IgD-negative memory B cell (primary cell): Measurements from ENCODE around the gene HTR1A. TPM values are rescaled to one million over a fixed set of nuclear protein-coding genes. Genes with fewer than 3 reads are reported as not detected.

Experiments used
- H3K27ac Mint-ChIP-seq, 3 donors: one replicate each; pipeline ENCODE4 v1.8.0; 2020 to 2022; ENCODE audit warnings: mild to moderate bottlenecking in 3 of 3, mixed read lengths in 3 of 3, moderate library complexity in 1 of 3
- H3K27me3 Mint-ChIP-seq: one replicate; pipeline ENCODE4 v1.8.0; 2021; ENCODE audit warnings: mixed read lengths
- H3K36me3 Mint-ChIP-seq: one replicate; pipeline ENCODE4 v1.8.0; 2020; ENCODE audit warnings: mild to moderate bottlenecking, mixed read lengths
- H3K4me1 Mint-ChIP-seq, 3 donors: one replicate each; pipeline ENCODE4 v1.8.0; 2020 to 2022; ENCODE audit warnings: mixed read lengths in 3 of 3, mild to moderate bottlenecking in 1 of 3
- H3K4me3 Mint-ChIP-seq, 4 donors: one replicate each; pipeline ENCODE4 v1.8.0; 2020 to 2022; ENCODE audit warnings: mild to moderate bottlenecking in 4 of 4, mixed read lengths in 4 of 4, moderate library complexity in 3 of 4
- H3K9me3 Mint-ChIP-seq, 3 donors: one replicate each; pipeline ENCODE4 v1.8.0; 2020 to 2021; ENCODE audit warnings: mixed read lengths in 3 of 3, mild to moderate bottlenecking in 1 of 3
- polyA plus RNA-seq: library from polyadenylated mRNA; unstranded; fragments of 300-500 nt; fragmentation: Illumina TruSeq; gene quantifications from one replicate; pipeline ENCODE4 v1.2.3, GENCODE V29; 2021

HTR1A gene
- polyA plus RNA-seq, 1 donor from 2014 or later = not detected

GRCh38 chr5:63931836-63932235 is 30.4 kb downstream of the HTR1A start:
- Mint-ChIP-seq H3K4me3 (no peak overlapping the region), H3K36me3 (no peaks in the 10 kb centered on the region), H3K4me1 (no peaks in the 10 kb centered on the region), H3K27me3 (no peaks in the 10 kb centered on the region), H3K27ac (no peak overlapping the region), H3K9me3 (peaks cover 0 to 4% (median 1%) of the 10 kb centered on the region in 3 donors)

GRCh38 chr5:63928451-63928850 is 33.8 kb downstream of the HTR1A start:
- Mint-ChIP-seq H3K4me1 (no peaks in the 10 kb centered on the region), H3K36me3 (no peaks in the 10 kb centered on the region), H3K4me3 (no peak overlapping the region), H3K27me3 (no peaks in the 10 kb centered on the region), H3K9me3 (peaks cover 0 to 1% (median 0%) of the 10 kb centered on the region in 3 donors), H3K27ac (no peak overlapping the region)

GRCh38 chr5:63923914-63924313 is 38.3 kb downstream of the HTR1A start:
- no peaks in the 10 kb centered on the region for H3K27me3 Mint-ChIP-seq
- H3K36me3 Mint-ChIP-seq = no peaks in the 10 kb centered on the region
- H3K27ac Mint-ChIP-seq = no peak overlapping the region
- peaks cover 0 to 2% (median 0%) of the 10 kb centered on the region in 3 donors for H3K9me3 Mint-ChIP-seq
- H3K4me3 Mint-ChIP-seq = no peak overlapping the region
- no peaks in the 10 kb centered on the region for H3K4me1 Mint-ChIP-seq

- Mint-ChIP-seq H3K27ac (no peak overlapping the region), H3K4me1 (no peaks in the 10 kb centered on the region), H3K36me3 (no peaks in the 10 kb centered on the region), H3K9me3 (peaks cover 0 to 3% (median 2%) of the 10 kb centered on the region in 3 donors), H3K27me3 (no peaks in the 10 kb centered on the region), H3K4me3 (no peak overlapping the region)
Measured at GRCh38 chr5:63919763-63920478, 42.3 kb downstream of the HTR1A start.

GRCh38 chr5:63916786-63917185 is 45.5 kb downstream of the HTR1A start:
- Mint-ChIP-seq H3K36me3 (no peaks in the 10 kb centered on the region), H3K4me3 (no peak overlapping the region), H3K27me3 (no peaks in the 10 kb centered on the region), H3K27ac (no peak overlapping the region), H3K4me1 (no peaks in the 10 kb centered on the region), H3K9me3 (peaks cover 2 to 4% (median 3%) of the 10 kb centered on the region in 3 donors)

- H3K27me3 Mint-ChIP-seq = no peaks in the 10 kb centered on the region
- H3K4me1 Mint-ChIP-seq = no peaks in the 10 kb centered on the region
- H3K4me3 Mint-ChIP-seq = no peak overlapping the region
- H3K36me3 Mint-ChIP-seq = no peaks in the 10 kb centered on the region
- H3K9me3 Mint-ChIP-seq = peaks cover 0 to 5% (median 2%) of the 10 kb centered on the region in 3 donors
- H3K27ac Mint-ChIP-seq = no peak overlapping the region
Measured at GRCh38 chr5:63911871-63912270, 50.4 kb downstream of the HTR1A start.

Other genes with a start within 250 kb of the HTR1A start
- not detected for gene RNF180, start 203.4 kb upstream of the HTR1A start, polyA plus RNA-seq